DMS53 treated with DMSO at 0.1 percent for 48 hours (cell line): Measurements from ENCODE around the gene BRF1.
"Not testable (repeated sequence)": the region's sequence is repeated elsewhere in the genome, so short reads cannot be mapped to it uniquely, and the experiment has no call there.

Experiments used
- DNase-seq: peaks from one replicate; lab custom pipeline; 2025; ENCODE audit not compliant: unreplicated experiment; lab: John Stamatoyannopoulos, UW

Gene BRF1

DNA sequence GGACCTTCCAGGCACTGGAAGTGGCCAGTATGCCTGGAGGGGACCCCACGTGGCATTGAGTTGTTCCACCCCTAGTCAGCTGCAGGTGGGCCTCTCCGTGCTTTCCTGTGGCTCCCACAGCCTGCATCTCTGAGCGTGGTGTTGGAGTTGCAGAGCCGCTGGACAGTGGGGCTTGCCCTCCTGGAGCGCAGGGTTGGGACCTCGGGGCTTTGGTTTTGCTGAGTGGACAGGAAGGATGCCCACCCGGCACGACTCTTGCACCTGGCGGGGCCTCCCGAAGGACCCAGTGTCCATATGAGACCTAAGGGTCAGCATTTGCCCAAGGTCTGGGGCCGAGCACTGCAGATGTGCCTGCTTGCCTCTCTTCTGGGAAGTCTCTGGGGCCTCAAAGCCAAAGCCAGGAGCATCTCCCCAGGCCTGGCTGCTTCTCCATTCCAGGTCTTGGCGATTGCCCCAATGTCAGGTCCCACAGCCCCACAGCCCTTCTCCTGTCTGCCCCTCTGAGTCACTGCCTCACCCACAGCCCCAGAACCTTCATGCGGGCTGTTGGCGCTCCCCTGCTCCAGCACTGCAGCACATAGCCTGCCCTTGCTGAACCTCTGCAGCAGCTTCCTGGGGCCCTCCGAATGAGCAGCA, 15.3 kb upstream of the BRF1 start:
- no peak for DNase-seq

GRCh38 chr14:105315211-105315721, 14.5 kb upstream of the BRF1 start:
- DNase-seq: no peak

DNA sequence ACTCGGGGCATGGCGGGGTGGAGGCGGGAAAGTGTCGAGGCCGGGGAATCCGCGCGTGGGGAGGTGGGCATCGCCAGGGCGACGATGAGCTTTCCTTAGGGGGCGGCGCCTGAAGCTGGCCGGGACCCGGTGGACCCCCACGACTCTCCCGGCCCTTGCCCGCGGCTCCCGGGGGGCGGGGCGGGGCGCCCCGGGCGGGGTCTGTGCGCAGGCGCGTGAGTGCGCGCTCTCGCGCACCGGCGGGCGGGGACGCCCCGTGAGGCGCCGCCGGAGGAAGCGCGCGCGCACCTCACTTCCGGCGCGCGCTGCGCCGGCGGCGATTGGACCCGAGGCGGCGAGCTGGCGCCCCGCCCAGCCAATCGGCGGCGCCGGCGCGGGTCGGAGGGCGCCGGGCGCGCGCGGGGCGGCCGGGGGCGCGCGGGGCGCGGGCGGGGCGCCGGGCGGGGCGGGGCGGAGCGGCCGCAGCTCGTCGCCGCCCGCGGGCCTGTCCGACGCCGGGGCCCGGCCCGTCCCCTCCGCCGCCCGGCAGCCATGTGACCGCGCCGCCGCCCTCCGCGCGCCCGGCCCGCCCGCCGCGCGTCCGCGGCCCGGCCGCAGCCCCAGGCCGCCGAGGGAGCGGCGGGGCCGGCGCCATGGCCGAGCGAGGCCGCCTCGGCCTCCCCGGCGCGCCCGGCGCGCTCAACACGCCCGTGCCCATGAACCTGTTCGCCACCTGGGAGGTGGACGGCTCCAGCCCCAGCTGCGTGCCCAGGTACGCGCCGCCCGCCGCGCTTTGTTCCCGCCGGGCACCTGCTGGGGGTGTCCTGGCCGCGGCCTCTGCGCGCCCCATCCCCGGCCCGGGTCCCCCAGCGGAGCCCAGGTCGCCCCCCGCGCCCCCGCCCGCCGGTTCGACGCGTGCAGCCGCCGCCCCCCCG, 13.7 kb upstream of the BRF1 start, which contains the start of gene PACS2:
TSS of gene PACS2 (plus strand) at position 462 of the 914 bp plus-strand sequence. CDS start at position 633, 171 bp downstream.
- peak; percentile 34 for DNase-seq

GRCh38 chr14:105313381-105314286, 12.8 kb upstream of the BRF1 start:
- DNase-seq: no peak

GRCh38 chr14:105312973-105313372, 12.2 kb upstream of the BRF1 start:
- DNase-seq: no peak

- DNase-seq: no peak
Measured at GRCh38 chr14:105311838-105312237, 11.0 kb upstream of the BRF1 start.

GRCh38 chr14:105309371-105309770, 8.6 kb upstream of the BRF1 start:
- DNase-seq: no peak

- no peak for DNase-seq
Measured at GRCh38 chr14:105307052-105307727, 6.4 kb upstream of the BRF1 start.

GRCh38 chr14:105305791-105306190, 5.0 kb upstream of the BRF1 start:
- DNase-seq: no peak

DNA sequence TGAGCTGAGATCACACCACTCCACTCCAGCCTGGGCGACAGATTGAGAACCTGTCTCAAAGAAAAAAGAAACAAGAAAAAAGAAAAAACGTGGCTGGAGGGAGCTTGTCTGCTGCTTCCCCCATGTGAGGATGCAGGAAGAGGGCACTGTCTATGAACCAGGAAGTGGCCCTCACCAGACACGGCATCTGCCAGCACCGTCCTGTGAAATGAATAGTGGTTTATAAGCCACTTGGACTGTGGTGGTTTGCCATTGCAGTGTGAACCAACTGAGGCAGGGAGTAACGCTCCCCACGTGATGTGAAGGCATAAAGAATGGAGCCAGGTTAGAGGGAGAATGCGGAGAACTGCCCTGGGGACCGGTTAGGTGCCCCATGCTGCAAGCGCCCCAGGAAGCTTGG, 4.5 kb upstream of the BRF1 start:
- DNase-seq: no peak

- no peak for DNase-seq
Measured at GRCh38 chr14:105304565-105304964, 3.8 kb upstream of the BRF1 start.

DNA sequence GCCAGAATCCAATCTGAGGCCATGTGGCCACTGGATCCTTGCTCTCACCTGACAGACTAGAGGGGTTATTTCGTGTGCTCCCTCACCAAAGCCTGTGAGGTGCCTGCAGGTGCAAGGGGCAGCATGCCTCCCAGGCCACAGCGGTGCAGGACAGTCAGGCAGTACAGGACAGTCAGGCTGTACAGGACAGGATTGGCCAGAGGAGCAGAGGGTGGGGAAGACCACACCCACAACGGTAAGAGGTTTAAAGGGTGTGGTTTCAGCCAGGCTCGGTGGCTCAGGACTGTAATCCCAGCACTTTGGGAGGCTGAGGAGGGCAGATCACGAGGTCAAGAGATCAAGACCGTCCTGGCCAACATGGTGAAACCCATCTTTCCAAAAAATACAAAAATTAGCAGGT, 3.1 kb upstream of the BRF1 start:
- DNase-seq: no peak

- not testable (repeated sequence) for DNase-seq
Measured at GRCh38 chr14:105301915-105302249, 1.1 kb upstream of the BRF1 start.

GRCh38 chr14:105301103-105301914, 508 bp upstream of the BRF1 start:
- peak; percentile 84 for DNase-seq

DNA sequence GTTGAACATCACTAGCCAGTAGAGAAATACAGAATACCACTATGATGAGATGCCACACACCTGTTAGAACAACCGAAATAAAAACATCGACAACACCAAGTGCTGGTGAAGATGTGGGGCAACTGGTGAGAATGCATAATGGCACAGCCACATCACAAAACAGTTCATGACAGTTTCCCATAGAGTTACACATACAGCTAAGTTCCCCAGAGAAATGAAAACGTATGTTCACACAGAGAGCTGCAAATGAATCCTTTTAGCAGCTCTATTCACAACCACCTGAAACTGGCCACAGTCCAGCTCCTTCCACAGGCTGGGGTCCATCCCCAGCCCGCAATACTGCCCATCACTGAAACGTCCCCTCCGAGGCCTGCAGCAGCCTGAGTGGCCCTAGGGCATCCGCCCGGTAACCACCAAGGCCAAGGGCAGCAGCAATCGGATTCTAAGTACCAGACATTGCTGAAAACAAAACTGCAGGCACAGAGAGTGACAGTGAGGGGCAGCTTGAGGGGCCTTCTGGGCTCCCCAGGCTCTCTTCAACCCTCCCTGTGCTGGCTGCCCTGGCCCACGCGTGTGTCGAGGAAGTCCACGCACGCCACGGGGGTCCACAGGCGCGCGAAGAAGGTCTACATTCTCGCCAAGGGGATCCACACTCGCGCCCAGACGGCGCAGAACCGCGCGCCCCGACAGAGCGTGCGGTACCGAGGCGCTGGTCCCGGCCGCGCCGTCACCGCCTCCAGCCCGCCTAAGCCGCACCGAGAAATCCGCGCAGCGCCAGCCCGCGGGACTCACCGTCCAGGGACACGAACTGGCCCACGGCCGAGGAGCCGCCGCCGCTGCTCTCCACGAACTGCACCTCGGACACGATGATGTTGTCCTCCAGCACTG, 903 bp downstream of the BRF1 start:
- DNase-seq: no peak

DNA sequence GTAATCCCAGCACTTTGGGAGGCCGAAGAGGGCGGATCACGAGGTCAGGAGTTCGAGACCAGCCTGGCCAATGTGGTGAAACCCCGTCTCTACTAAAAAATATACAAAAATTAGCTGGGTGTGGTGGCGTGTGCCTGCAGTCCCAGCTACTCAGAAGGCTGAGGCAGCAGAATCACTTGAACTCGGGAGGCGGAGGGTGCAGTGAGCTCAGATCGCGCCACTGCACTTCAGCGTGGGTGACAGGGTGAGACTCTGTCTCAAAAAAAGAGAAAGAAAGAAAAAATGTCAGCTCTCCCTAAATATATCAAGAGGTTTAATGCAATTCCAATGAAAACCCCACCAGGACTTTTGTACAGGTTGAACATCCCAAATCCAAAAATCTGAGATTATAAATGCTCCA, 3.5 kb downstream of the BRF1 start:
- DNase-seq: not testable (repeated sequence)

DNA sequence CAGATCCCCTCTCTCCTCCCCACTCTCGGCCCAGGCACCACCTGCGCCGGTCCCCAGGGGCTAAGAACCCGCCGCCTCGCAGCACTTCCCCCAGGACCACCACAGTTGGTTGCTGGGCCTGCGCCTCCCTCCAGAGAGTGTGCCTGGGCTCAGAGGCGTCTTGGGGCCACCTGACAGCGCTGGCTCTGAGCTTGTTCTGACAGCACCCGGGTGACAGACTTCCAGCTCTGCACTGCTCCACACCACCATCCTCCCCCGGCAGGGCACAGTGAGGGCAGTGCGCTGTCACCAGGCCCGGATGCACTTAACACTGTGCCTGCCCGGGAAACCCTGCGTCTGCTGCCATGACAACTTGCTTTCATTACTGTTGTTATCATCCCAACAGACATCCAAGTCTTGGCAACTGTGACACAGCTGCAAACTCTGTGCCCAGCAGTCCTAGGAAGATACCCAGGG, 6.6 kb downstream of the BRF1 start:
- DNase-seq: no peak

DNA sequence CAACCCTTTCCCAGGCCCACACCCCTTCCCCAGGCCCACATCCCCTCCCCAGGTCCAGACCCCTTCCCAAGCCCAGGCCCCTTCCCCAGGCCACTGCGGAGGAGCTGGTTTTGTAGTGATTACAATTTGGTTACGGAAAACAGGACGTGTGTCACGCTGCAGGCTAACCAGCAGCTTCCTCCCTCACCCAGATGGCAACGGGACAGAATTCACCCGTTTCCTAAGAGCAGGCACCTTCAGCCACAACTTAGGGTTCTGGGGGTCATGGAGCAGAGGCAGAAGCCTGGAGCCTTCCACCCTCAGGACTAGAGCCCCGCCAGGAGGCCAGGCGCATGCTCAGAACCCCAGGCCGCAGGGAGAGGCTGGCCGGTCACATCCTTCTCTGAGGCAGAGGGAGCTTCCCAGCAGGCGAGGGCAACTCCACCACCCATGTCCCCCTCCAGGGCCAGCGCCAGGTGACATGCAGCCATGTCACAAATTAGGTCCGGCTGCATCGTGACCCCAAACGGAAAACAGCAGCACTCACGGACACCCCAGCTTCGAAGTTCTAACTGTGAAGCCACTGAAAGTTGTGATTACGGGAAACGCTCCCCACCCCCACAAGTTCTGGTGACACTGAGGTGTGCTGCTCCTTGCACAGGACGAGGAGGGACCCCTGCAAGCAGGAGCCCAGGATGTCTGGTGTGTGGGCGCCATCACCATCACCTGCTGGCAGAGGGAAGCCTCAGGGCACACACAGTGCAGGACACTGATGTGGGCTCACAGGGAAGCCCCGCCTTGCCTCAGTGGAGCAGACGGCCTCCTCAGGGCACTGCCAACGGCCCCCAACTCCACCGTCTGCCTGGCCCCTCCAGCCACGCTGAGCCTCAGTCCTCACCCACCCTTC, 7.7 kb downstream of the BRF1 start:
- DNase-seq: no peak
